Ishikawa (cell line): ENCODE data around the gene METAP1.

Experiments used
- MAX ChIP-seq: IDR thresholded peaks from 2 replicates; pipeline ENCODE4 v1.6.1; 2012
- YY1 ChIP-seq: IDR thresholded peaks from 2 replicates; pipeline ENCODE4 v1.6.1; 2012; ENCODE audit warnings: low read depth

- no peak for TF ChIP-seq MAX
- no peak for TF ChIP-seq YY1
Observed at GRCh38 chr4:99022566-99022965, 27.0 kb downstream of the METAP1 start.
